ENCODE data around the gene RNF187.
"Not testable (repeated sequence)": the region's sequence is repeated elsewhere in the genome, so short reads cannot be mapped to it uniquely, and the experiment has no call there.

Gene RNF187

DNA sequence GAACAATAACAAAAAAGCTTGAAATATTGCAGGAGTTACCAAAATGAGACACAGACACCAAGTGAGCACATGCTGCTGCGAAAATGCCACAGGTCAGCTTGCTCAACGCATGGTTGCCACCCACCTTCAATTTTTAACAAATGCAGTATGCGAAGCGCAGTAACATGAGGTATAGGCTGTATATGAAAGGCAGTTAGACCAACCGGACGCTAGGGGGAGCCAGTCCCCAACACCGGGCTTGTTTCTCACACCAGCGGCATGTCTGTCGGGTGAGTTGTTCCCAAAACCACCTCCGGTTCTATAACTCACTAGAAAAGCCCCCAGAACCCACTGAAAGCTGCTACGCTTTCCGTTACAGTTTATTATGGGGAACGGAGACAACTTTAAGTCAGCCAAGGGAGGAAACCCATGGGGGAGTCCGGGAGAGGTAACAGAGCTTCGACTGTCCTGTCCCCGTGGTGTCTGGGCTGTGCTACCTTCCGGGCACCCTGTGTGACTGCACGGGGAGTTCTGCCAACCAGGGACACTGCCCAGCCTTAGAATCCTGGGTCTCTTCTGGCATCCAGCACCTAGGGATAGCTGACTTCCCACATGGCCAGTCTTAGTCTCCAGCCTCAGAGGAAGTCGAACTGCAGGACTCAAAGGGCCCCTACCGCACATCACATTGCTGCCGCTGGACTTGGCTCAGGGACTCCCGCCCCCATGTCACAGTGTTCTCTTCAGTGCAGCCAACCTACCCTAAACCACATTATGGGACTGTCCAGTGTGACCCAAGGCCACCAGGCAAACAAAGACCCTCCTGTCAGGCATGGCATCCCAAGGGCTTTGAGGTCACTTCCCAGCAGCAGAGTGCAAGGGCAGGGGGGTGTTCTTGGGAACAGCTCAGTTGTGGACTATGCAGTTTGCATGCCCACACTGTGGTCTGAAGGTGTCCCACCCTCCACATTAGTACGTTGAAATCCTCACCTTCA, 14.0 kb downstream of the RNF187 start:
- Mint-ChIP-seq H3K9me3 (no peaks in the 10 kb centered on the region), H3K27me3 (peaks cover 4% of the 10 kb centered on the region), H3K27ac (no peak overlapping the region), H3K4me3 (peak overlapping the region; percentile 25), H3K36me3 (ENCODE audit: low read depth) (peaks cover 21% of the 10 kb centered on the region), H3K4me1 (ENCODE audit: low read depth) (peaks cover 31% of the 10 kb centered on the region)
- intact Hi-C loops (cut with micrococcal nuclease), result no loop called here

DNA sequence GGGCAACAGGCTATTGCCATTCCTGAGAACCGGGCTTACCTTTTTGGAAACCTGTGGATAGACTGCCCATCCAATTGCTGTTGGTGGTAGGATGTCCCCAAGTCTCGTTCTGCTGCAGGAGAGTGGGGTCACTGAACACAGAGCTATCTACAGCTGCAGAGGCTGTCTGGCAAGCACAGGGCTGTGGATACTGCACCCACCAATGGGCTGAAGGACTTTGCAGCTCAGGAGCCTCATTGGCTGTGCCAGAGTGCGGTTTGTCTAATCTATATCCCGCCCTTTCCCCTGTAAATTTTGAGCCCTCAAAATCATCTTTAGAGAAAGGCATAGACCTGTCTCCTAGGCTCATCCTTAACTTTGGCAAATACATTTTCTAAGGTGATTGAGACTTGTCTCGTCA, 15.3 kb downstream of the RNF187 start:
- Mint-ChIP-seq H3K36me3 (ENCODE audit: low read depth) (peaks cover 7% of the 10 kb centered on the region), H3K4me1 (ENCODE audit: low read depth) (peaks cover 31% of the 10 kb centered on the region), H3K4me3 (no peak overlapping the region), H3K9me3 (no peaks in the 10 kb centered on the region), H3K27me3 (peaks cover 9% of the 10 kb centered on the region), H3K27ac (no peak overlapping the region)
- intact Hi-C loops (cut with micrococcal nuclease), result no loop called here

DNA sequence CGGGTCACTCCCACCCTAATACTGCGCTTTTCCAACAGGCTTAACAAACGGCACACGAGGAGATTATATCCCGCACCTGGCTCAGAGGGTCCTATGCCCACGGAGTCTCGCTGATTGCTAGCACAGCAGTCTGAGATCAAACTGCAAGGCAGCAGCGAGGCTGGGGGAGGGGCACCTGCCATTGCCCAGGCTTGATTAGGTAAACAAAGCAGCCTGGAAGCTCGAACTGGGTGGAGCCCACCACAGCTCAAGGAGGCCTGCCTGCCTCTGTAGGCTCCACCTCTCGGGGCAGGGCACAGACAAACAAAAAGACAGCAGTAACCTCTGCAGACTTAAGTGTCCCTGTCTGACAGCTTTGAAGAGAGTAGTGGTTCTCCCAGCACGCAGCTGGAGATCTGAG, 18.8 kb downstream of the RNF187 start:
- H3K4me3 Mint-ChIP-seq; H3K36me3 Mint-ChIP-seq (ENCODE audit: low read depth); H3K9me3 Mint-ChIP-seq; H3K27ac Mint-ChIP-seq; intact Hi-C loops (cut with micrococcal nuclease): not testable (repeated sequence)
- H3K4me1 Mint-ChIP-seq (ENCODE audit: low read depth), result peaks cover 12% of the 10 kb centered on the region
- peaks cover 18% of the 10 kb centered on the region for H3K27me3 Mint-ChIP-seq

DNA sequence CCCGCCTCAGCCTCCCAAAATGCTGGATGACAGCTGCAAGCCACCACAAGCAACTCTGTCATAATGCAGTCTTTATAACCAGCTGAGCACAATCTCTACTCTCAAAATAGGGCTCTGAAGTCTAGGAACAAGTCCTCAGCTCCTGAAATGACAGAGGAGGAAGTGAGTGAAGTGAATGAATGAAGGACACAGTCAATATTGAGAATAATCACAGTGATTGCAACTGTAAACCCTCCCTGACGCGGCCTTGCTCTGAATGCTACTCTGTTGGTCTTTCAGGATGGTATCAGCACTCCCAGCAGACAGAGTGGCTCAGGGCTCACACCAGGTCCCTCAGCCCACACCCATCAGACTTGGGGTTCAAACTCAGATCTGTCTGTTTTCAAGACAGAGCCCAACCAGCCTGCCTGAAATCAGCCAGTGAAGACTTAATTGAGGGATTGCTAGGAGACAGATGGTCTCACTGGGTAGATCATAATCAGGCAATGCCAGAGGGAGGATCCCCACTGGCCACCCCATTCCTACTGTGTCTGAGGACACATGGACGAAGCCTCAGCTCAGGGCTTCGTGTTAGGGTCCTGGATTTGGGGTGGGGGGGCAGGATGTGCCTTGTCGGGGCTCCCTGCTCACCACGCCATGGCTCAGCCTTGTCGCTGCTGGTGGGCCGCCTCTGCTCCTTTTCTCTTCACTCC, 20.9 kb downstream of the RNF187 start:
- intact Hi-C loops (cut with micrococcal nuclease), result no loop called here
- peaks cover 21% of the 10 kb centered on the region for H3K27me3 Mint-ChIP-seq
- H3K27ac Mint-ChIP-seq, result no peak overlapping the region
- H3K4me3 Mint-ChIP-seq, result no peak overlapping the region
- peaks cover 5% of the 10 kb centered on the region for H3K4me1 Mint-ChIP-seq (ENCODE audit: low read depth)
- H3K9me3 Mint-ChIP-seq, result no peaks in the 10 kb centered on the region
- no peaks in the 10 kb centered on the region for H3K36me3 Mint-ChIP-seq (ENCODE audit: low read depth)

DNA sequence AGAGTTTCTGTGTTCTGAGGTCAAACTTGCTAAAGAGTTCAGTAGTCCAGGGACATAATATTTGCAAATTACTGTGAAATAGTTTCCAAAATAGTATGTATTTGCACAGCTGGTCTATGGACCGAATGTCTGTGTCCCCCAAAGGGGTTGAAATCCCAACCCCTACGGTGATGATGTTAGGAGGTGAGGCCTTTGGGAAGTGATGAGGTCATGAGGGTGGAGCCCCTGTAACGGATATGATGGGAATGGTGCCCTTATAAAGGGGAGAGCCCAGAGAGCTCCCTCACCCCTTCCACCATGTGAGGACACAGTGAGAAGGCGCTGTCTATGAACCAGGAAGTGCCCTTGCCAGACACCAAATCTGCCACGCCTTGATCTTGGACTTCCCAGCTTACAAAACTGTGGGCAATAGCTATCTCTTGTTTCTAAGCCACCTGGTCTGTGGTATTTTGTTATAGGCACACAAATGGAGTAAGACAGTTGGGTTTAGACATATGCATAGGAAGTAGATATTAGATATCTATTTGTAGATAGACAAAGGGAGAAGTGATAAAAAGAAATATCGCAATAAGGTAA, 21.7 kb downstream of the RNF187 start:
- intact Hi-C loops (cut with micrococcal nuclease), result no loop called here

DNA sequence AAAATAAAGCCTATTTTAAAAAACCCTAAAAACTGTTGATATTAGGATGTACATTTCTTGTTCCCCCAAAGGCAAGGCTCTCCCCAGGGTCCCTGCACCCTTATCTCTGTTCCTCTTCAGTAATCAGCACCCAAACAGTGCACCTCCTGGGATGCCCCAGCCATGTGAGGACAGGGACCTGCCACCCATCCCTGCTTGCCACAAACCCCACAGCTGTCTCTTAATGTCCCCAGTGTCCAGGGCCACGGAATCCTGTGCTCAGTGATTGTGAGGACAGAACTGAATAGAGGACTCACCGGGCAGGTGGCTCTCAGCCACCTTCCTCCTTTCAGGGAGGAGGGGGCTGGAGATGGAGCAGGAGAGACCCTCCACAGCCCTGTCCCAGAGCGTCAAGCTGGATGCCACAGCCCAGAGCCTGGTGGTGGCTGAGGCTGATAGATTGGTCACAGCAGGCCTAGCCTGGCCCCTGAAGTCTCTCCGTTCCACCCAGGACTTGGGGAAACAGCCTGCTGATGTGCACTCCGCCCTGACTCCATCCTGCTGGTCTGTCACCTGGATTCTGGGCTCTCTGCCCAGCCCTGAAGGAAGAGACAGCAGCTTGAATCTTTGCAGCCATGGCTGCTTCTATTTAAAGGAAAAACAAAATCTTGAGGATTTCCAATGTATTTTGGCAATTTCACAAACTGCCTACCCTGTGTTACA, 23.1 kb downstream of the RNF187 start:
- intact Hi-C loops (cut with micrococcal nuclease), result no loop called here
- H3K4me3 Mint-ChIP-seq, result no peak overlapping the region
- peaks cover 5% of the 10 kb centered on the region for H3K4me1 Mint-ChIP-seq (ENCODE audit: low read depth)
- H3K36me3 Mint-ChIP-seq (ENCODE audit: low read depth), result no peaks in the 10 kb centered on the region
- H3K27me3 Mint-ChIP-seq, result peaks cover 34% of the 10 kb centered on the region
- H3K9me3 Mint-ChIP-seq, result no peaks in the 10 kb centered on the region
- H3K27ac Mint-ChIP-seq, result no peak overlapping the region

More for the DNA sequence above, 21.7 kb downstream of the RNF187 start:
- Mint-ChIP-seq H3K9me3 (no peaks in the 10 kb centered on the region), H3K27ac (no peak overlapping the region), H3K4me1 (ENCODE audit: low read depth) (peaks cover 5% of the 10 kb centered on the region), H3K27me3 (peaks cover 27% of the 10 kb centered on the region), H3K36me3 (ENCODE audit: low read depth) (no peaks in the 10 kb centered on the region), H3K4me3 (no peak overlapping the region)

DNA sequence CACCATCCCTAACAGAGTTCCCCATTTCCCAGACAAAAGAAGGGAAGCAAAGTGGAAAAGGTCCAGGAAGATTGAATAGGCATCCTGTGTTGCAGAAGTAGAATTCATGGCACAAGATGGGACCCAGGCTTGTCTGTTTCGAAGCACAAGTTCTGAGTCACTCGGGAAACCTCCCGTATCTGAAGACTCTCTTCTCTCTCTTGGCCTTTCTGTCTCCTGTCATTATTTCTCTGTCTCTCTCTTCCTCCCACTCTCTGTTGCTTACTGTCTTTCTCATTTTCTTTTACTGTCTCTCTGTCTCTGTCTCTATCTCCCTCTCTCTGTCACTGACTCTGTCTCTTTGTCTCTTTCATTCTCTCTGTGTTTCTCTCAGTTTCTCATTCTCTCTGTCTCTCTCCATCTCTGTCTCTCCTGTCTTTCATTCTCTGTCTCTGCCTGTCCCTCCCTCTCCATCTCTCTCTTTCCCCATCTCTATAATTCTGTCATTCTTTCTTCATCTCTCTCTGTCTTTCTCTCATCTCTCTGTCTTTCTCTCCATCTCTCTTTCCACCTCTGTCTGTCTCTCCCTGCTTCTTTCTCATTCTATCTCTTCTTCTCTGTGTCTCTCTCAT, 23.7 kb downstream of the RNF187 start:
- intact Hi-C loops (cut with micrococcal nuclease), result no loop called here
- Mint-ChIP-seq H3K4me3 (no peak overlapping the region), H3K27ac (no peak overlapping the region), H3K4me1 (ENCODE audit: low read depth) (no peaks in the 10 kb centered on the region), H3K9me3 (no peaks in the 10 kb centered on the region), H3K27me3 (peaks cover 38% of the 10 kb centered on the region), H3K36me3 (ENCODE audit: low read depth) (no peaks in the 10 kb centered on the region)

DNA sequence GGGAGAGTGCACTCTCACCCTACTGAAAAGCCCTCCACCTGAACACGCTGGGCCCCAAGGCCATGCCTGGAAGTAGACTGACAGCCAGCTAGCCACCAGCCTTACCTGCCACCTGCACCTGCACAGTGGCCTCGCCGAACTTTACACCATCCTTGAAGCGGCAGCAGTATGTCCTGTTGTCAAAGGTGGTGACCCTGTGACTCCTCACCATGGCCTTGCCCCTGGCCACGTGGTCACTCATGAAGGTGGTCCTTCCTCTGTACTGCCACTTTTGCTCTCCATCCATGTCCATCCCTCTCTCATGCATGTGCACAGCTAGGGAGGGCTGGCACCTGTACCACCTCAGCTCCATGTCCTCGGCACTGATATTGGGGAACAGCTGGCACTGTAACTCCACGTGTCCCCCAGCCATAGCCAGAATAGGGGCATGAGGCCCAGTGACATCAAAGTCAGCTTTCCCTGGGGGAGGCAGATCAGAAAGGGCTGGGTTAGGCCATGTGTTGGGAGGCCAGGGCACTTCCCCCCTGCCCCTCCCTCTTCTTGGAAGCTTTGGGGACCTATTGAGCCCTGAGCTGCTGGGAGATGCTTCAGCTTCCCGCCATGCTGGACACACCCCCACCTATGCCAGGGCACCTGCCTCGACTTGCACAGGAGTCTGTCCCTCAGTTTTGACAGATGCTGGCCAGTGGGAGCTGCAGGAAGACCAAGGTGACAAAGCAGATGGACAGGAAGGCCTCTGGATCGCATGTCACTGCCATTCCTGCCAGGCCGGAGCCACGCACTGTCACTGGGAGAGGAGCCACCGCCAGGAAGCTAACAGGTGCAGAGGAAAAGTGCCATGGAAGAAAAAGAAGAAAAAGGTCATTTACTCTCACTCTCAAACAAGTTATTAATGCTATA, 24.6 kb downstream of the RNF187 start:
- intact Hi-C loops (cut with micrococcal nuclease), result no loop called here
- no peak overlapping the region for H3K27ac Mint-ChIP-seq
- H3K9me3 Mint-ChIP-seq, result no peaks in the 10 kb centered on the region
- no peak overlapping the region for H3K4me3 Mint-ChIP-seq
- no peaks in the 10 kb centered on the region for H3K4me1 Mint-ChIP-seq (ENCODE audit: low read depth)
- H3K36me3 Mint-ChIP-seq (ENCODE audit: low read depth), result no peaks in the 10 kb centered on the region
- peaks cover 40% of the 10 kb centered on the region for H3K27me3 Mint-ChIP-seq

DNA sequence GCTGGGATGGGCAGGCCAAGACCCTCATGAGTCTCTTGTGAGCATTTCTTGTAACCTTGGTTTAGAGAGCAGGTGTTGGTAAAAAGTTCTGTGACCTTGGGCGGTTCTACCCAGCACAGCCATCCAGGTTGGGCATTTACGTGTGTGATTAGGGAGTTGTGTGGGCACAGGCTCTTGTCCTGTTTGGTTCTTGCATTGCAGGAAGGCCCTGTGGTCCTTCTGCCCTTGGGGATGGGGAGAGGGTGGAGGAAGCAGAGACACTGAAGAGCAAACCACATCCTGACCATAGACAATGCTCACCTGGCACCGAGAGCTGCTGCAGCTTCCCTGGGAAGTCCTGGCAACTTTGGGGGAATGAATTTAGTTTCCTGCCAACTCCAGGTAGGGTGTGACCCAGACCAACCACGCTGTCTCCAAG, 25.6 kb downstream of the RNF187 start:
- Mint-ChIP-seq H3K4me3 (no peak overlapping the region), H3K36me3 (ENCODE audit: low read depth) (no peaks in the 10 kb centered on the region), H3K9me3 (no peaks in the 10 kb centered on the region), H3K27ac (no peak overlapping the region), H3K4me1 (ENCODE audit: low read depth) (peaks cover 4% of the 10 kb centered on the region), H3K27me3 (peaks cover 44% of the 10 kb centered on the region)
- intact Hi-C loops (cut with micrococcal nuclease), result no loop called here

DNA sequence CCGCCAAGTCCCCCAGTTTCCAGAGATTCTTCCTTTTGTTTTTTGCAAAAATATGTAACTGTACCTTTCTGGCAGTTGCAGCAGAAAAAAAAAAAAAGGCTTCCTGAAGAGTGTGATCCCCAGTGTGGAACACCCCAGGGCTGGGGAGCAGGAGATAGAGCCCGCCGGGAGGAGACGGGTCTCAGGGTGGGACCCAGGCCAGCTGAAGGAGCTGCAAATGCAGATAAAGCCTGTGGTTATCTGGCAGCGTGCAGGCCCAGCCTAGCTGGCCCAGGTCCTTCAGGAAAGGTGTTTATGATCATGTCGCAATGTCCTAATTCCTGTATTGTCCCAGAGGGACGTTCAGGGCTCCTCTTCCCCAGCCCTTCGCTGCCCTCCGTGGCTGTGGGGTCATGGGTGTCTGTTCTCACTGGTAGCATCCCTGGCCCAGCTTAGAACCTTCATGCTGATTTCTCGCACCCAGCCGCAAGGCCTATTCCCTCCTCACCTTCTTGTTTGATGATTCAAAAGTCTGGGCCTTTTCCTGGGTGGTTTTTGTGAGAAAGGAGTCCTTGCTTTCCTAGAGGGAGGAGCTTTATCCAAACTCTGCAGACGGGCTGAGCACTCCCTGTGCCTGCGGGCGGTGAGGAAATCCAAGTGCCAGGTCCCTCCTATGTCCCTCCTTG, 26.2 kb downstream of the RNF187 start:
- Mint-ChIP-seq H3K9me3 (no peaks in the 10 kb centered on the region), H3K27me3 (peaks cover 44% of the 10 kb centered on the region), H3K4me1 (ENCODE audit: low read depth) (peaks cover 5% of the 10 kb centered on the region), H3K4me3 (no peak overlapping the region), H3K36me3 (ENCODE audit: low read depth) (no peaks in the 10 kb centered on the region), H3K27ac (no peak overlapping the region)
- intact Hi-C loops (cut with micrococcal nuclease), result no loop called here

DNA sequence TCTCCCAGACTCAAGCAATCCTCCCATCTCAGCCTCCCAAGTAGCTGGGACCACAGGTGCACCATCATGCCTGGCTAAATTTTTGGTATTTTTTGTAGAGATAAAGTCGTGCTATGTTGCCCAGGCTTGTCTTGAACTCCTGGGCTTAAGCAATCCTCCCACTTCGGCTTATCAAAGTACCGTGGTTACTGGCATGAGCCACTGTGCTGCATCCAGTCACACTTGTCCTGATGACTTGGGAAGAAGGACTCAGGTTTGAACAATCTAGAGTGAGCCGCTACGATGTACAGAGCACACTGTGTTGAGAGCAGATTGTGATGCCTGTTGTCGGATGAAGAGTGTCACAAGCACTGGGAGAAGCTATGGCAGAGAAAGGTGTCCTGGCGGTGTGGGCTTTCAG, 27.2 kb downstream of the RNF187 start:
- no peaks in the 10 kb centered on the region for H3K9me3 Mint-ChIP-seq
- no peak overlapping the region for H3K27ac Mint-ChIP-seq
- H3K4me1 Mint-ChIP-seq (ENCODE audit: low read depth), result peaks cover 12% of the 10 kb centered on the region
- H3K36me3 Mint-ChIP-seq (ENCODE audit: low read depth), result no peaks in the 10 kb centered on the region
- H3K27me3 Mint-ChIP-seq, result peaks cover 44% of the 10 kb centered on the region
- no peak overlapping the region for H3K4me3 Mint-ChIP-seq
- intact Hi-C loops (cut with micrococcal nuclease), result no loop called here

DNA sequence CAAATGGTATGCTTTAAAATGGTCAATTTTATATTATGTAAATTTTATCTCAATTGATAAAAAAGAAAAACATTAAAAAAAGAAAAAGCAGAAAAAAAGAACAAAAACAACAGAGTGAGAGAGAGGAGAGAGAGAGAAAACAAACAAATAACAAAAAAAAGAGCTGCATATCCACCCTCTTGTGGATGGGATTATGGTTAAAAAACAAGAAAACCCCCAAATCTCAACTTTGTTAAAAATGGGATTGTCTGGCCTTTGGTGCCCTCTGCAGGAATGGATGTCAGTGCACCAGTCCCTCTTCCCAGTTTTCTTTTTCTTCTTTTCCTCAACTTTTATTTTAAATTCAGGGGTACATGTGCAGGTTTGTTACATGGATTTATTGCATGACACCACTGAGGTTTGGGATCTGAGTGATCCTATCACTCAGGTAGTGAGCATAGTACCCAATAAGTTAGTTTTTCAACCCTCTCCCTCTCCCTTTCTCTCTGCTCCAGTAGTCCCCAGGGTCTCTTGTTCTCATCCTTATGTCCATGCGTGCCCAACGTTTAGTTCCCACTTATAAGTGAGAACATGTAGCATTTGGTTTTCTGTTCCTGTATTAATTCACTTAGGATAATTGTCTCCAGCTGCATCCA, 28.1 kb downstream of the RNF187 start:
- intact Hi-C loops (cut with micrococcal nuclease), result loop anchor here (1.0 kb wide), 1 partner anchor 516 kb away; no protein-coding TSS in a partner anchor
- H3K27ac Mint-ChIP-seq, result no peak overlapping the region
- peaks cover 16% of the 10 kb centered on the region for H3K4me1 Mint-ChIP-seq (ENCODE audit: low read depth)
- peaks cover 40% of the 10 kb centered on the region for H3K27me3 Mint-ChIP-seq
- no peaks in the 10 kb centered on the region for H3K9me3 Mint-ChIP-seq
- no peak overlapping the region for H3K4me3 Mint-ChIP-seq
- H3K36me3 Mint-ChIP-seq (ENCODE audit: low read depth), result no peaks in the 10 kb centered on the region
